ENCODE measurements around the gene AP3D1. TPM values are rescaled to one million over a fixed set of nuclear protein-coding genes. Genes with fewer than 3 reads are reported as not detected.

The AP3D1 gene
- total and polyA plus RNA-seq, 2 donors (not counting 3 experiments of a cell fraction or from before 2014, with no cell fraction given) = 130 to 137 TPM

DNA sequence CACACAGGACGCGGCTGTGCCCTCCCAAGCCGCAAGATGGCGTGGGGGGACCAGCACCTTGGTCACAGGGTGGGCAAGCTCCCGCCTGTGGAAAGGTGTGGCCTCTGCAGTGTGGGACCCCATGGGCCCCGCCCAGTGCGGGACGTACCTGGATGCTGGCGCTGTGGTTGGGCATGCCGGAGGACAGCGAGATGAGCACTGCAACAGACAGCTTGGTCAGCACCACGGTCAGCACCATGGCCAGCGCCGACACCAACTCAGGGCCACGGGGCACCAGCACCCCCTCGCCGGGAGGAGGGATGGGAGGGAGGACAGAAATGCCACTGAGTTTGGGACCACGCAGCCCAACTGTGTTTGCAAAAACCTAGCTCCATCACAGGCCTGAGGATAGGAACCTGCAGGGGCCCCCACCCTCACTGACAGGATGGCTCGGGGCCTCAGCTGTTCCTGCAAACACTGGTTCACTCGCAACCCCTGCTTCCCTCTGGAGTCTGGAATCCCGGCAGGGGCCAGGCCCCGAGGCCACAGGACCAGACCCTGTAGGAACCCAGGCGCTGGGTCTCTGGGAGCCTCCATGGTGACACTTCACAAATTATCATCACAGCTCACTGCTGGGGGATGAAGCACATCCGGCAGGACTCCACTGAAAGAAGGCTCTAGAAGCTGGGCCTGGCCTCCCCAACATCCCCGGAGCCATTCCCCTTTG, 27.5 kb downstream of the AP3D1 start:
- no peak for FAIRE-seq
- no TSS peak for BruUV-seq (replicated peaks)

More for the DNA sequence above, 27.5 kb downstream of the AP3D1 start:
- POLR2A ChIA-PET = no interaction called here
- Histone ChIP-seq H3K4me1 (ENCODE audit: control insufficient read depth, extremely low read depth, insufficient read depth, low read length) (no peaks in the 10 kb centered on the region), H3K4me2 (ENCODE audit: insufficient read depth, low read length) (no peak overlapping the region), H3K9ac (replicated peaks; ENCODE audit: extremely low read depth, insufficient read depth, low read length) (no peak overlapping the region), H3K79me2 (ENCODE audit: control insufficient read depth, insufficient read depth, low read length) (no peaks in the 10 kb centered on the region), H3K9me3 (replicated peaks; ENCODE audit: control insufficient read depth, insufficient read depth, low read length) (no peaks in the 10 kb centered on the region), H4K20me1 (replicated peaks; ENCODE audit: control insufficient read depth, extremely low read depth, insufficient read depth, low read length) (no peaks in the 10 kb centered on the region), H3K36me3 (ENCODE audit: control insufficient read depth in 2 of 2, extremely low read depth in 1 of 2, insufficient read depth in 2 of 2, low read length in 2 of 2) (peaks cover 15 to 71% of the 10 kb centered on the region in 2 experiments), H3K4me3 (replicated peaks in 1 of 3; ENCODE audit: insufficient read depth in 1 of 3, low read depth in 1 of 3, low read length in 3 of 3) (no peak overlapping the region), H3K27me3 (ENCODE audit: control insufficient read depth in 2 of 2, insufficient read depth in 2 of 2, low read length in 2 of 2) (no peaks in the 10 kb centered on the region), H3K27ac (ENCODE audit: insufficient read depth, low read depth, low read length) (no peak overlapping the region), H2AFZ (ENCODE audit: low read depth, low read length) (no peak overlapping the region), H3K9me1 (replicated peaks; ENCODE audit: control insufficient read depth, extremely low read depth, insufficient read depth, low read length) (no peaks in the 10 kb centered on the region)
- dilution Hi-C loops (cut with MboI; ENCODE audit: extremely low pct_ligation_motif_present, low sequenced_read_pairs) = no loop called here
- TF ChIP-seq GATA2 (IDR thresholded peaks at IDR 0.05; ENCODE audit: insufficient read depth, insufficient read length, low read depth, low read length) = no peak
- no peak for TF ChIP-seq CTCF (IDR thresholded peaks at IDR 0.05; ENCODE audit: extremely low read depth in 1 of 2, insufficient read depth in 1 of 2, low read depth in 1 of 2, low read length in 2 of 2)
- no peak for TF ChIP-seq POLR2AphosphoS5 (IDR thresholded peaks at IDR 0.05; ENCODE audit: insufficient read depth, low read depth, low read length)
- TF ChIP-seq FOS (IDR thresholded peaks at IDR 0.05; ENCODE audit: borderline replicate concordance, insufficient read depth, low read length) = no peak
- no peak for TF ChIP-seq EZH2 (IDR thresholded peaks at IDR 0.05; ENCODE audit: borderline replicate concordance, low read depth, low read length, severe bottlenecking)
- no peak for TF ChIP-seq POLR2A (IDR thresholded peaks at IDR 0.05; ENCODE audit: low read depth, low read length)
- TF ChIP-seq JUN (IDR thresholded peaks at IDR 0.05; ENCODE audit: borderline replicate concordance, insufficient read depth, insufficient read length, low read depth) = no peak
- TF ChIP-seq MAX (IDR thresholded peaks at IDR 0.05; ENCODE audit: insufficient read depth, insufficient read length) = no peak
- TF ChIP-seq MYC (IDR thresholded peaks at IDR 0.05; ENCODE audit: low read depth, low read length) = no peak
- intact Hi-C loops (cut with micrococcal nuclease) = no loop called here
- no peak for DNase-seq (ENCODE audit: low read depth, low spot score)
- CTCF ChIA-PET = interaction anchor here (0.9 to 1.1 kb wide), 3 partner anchors 8 to 192 kb away, joined by 3 to 4 read pairs (median 3); no protein-coding TSS in a partner anchor

Data from endothelial cell of umbilical vein (primary cell).